Activated gamma-delta T cell treated with anti-CD3 and anti-CD28 coated beads, Interleukin-2, amount 50 U/mL, for 16 hours (primary cell): ENCODE measurements around the gene APAF1.

Source experiments
- DNase-seq: peaks from one replicate; pipeline ENCODE4 v3.0.0-alpha.2; 2020; ENCODE audit warnings: low read depth

Gene APAF1

DNA sequence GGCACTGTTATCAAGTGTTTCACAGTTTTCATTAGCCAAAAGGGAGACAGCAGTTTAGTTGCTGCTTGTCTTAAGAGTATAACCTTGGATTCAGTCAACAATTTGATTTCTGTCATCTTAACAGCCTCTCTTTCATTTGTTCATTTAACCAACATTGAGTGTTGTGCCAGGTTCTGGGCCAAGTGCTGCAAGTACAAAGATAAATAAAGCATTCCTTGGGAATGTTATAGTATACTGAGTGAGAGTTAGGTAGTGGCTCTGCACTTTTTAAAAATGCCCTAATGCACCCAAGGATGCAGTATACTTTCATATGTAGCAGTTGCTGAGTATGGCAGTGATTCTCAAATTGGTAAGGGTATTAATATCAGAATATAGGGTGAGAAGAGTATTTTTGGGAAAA lies 15.4 kb downstream of the APAF1 start:
- no peak for DNase-seq

DNA sequence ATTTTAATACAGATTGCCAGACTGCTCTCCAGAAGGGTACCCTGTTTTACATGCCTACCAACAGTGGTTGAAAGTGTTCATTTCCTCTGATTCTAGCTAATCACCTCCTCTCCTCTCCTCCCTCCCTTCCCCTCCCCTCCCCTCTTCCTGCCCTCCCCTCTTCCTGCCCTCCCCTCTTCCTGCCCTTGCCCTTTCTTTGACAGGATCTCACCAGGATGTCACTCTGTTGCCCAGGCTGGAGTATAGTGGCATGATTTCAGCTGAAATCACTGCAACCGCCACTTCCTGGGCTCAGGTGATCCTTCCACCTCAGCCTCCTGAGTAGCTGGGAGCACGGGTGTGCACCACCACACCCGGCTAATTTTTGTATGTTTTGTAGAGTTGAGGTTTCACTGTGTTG lies 24.7 kb downstream of the APAF1 start:
- DNase-seq = no peak

DNA sequence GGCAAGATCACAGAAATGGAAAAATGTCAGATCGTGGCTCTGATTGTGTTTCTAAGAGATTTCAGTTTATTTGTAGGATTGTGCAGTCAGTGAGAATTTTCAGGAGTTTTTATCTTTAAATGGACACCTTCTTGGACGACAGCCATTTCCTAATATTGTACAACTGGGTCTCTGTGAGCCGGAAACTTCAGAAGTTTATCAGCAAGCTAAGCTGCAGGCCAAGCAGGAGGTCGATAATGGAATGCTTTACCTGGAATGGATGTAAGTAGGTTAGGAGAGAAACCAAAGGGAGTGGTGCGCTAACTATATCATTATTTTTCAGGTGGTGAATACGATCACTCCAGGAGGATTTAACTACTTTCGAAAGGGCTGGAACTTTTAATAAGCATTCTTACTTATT lies 26.4 kb downstream of the APAF1 start:
- DNase-seq = no peak

DNA sequence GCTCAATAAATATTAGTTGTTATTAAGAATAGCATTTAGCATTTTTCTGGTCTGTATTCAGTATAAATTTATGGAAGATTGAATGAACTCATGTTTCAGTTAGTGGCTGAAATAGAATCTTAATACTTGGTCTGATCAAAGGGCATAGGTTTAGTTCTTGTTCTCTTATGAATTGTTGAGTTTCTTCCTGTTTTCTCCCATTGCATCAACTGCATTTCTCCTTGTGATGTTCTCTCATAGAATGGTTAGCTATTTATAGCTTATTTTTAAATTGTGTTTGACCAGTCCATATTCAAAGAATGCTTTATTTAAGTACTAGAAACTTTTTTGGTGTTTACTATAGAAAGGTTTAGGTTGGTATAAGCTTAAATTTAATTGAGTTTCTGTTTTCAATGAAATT lies 29.8 kb downstream of the APAF1 start:
- no peak for DNase-seq

DNA sequence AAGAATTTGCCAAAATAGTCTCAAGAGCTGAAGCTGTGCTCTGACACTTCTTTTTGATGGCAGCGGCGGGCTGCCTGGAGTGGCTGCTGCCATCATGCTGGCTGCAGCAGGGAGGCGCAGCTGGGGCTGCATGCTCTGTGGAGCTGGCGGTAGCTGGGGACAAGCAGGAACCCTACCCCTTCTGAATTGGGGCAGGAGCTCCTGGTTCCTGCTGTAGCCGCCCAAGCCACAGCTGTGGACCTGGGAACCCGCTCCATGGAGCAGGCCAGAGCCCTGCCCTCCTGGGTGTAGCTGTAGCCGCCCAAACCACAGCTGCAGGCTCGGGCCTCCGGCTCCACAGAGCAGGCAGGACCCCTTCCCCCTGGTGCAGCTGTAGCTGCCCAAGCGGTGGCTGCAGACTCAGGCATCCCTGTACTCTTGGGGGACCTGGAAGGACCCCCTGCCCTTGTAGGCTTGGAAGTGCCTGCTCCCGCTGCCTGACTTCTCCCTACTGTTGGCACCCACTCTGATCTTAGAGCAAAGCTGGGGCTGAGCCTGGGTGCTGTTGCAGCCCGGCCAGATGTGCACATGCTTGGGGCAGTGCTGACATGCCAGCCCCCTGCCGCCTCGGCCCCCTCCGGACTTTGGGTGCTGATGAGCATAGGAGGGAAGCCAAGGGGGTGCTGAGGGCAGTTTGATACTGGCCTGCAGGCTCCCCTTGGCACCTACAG lies 33.3 kb downstream of the APAF1 start:
- no peak for DNase-seq

DNA sequence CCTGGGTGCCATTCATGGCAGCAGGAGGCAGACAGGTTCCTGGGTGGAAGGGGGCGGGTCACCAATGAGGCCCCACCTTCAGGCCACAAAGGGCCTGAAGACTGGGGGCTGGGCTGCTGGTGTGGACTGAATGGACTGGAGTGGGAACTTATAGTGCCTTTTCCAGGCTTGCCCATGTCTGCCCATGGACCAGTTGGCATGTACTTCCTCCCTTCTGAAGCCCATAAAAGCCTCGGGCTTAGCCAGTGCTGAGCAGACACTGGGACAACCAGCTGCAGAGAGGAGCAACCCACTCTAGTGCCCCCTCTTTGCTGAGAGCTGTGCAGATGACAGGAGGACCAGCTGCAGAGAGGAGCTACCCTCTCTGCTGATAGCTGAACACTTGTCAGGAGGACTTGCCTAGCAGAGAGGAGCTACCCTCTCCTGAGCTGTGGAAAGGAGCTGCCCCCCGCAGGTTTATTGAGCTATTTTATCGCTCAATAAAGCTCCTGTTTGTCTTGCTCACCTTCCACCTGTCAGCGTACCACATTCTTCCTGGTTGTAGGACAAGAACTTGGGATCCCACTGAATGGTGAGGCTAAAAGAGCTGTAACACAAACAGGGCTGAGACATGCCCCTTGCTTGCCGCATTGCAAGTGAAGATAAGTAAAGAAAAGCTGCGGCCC lies 34.0 kb downstream of the APAF1 start:
- DNase-seq = no peak

DNA sequence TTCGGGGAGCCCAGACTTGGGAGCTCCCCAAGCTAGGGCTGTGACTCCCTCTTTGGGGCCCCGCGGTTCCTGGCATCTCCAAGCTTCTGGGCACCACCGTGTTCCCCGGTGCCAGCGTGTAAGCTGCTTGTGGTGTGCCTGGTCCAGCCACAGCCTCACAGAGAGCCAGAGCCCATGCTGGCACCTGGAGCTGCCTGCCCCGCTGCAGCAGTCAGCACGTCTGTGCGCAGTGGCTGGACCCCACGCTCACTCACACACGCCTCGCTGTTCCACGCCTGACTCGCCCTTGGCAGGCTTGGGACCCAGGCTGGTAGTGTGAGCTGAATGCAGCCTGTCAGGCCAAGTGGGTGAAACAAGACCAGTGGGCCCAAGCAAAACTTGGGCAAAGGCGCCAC lies 34.5 kb downstream of the APAF1 start:
- no peak for DNase-seq

DNA sequence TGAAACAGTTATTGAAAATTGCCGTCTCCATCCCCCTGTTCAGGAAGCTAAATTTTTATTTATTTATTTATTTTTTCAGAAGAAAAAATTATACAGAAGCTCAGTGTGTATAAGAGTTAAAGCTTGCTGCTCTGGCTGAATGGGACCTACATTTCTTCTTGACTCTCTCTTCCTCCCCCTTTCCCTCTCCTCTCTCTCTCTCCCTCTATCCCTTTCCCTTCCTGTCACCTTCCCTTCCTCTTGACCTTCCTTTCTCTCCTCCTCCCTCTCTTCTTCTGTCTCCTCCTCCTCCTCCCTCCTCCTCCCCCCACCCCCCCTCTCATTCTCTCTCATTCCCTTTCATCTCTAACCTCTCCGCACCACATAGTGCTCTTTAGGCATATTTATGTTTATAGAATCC lies 39.1 kb downstream of the APAF1 start:
- DNase-seq = no peak

DNA sequence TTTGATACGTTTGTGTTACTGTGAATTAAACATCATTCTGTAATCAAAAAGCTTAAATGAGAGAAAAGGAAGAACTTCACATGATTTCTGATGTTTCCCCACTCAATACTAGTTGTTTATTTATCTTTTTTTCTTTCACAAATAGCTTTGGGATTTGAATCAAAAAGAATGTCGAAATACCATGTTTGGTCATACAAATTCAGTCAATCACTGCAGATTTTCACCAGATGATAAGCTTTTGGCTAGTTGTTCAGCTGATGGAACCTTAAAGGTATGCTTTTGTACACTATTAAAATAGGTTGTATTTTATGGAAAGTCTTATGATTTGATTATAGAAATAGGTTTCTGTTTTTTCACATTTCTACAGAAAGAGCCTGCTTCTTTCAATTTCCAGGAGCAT lies 41.5 kb downstream of the APAF1 start:
- no peak for DNase-seq

DNA sequence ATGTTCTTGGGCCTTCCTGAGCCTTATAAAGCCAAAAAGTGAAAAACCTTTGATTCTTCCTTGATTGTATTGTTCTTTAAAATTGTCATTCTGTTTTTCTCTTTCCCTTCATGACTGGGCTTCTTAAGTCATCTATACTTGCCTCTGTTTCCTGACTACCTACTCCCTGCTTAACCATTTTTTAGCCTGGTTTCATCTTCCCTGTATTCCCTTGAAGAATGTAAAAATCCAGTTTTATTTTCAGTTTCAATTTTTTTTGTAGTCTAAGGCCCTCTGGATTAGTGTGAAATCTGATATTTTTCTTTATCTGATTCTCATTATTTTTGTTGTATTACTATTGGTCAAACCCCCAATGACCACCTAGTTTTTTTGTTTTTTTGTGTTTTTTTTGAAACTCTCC lies 46.3 kb downstream of the APAF1 start:
- DNase-seq = no peak

DNA sequence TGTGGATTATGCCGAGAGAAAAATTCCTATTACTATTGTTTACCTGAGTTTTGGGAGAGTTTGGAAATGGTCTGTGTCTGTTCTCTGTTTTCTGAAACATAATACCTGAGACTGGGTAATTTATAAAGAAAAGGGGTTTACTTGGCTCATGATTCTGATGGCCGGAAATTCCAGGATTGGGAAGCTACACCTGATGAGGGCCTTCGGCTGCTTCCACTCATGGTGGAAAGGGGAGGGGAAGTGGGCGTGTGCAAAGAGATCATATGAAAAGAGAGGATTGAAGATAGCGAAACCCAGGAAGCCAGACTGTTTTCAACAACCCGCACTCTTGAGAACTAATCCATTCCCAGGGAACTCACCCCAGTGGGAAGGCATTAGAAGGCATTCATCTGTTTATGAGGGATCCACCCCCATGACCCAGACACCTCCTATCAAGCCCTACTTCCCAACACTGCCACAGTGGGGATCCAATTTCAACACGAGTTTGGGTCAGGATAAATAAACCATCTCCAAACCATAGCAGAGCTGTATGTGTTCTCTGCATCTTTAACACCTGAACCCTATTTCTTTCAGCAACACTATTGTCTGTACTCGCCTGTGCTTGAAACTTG lies 51.1 kb downstream of the APAF1 start:
- no peak for DNase-seq

DNA sequence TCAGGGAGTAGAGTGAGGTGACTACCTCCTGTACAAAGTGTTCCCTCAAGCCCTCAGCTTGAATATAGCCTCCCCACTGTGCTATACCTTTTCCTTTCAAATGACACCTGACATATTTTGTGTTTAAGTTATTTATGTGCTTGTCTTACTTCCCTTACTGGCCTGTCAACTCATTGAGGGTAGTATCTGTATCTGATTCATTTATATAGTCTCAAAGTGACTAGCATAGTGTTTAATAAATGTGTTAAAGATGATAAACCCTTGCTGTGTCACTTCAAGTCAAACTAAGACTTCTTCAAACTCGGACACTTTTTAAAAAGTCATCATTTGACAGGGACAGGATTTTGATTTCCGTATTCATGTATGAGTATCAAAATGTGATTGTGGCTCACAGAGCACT lies 52.1 kb downstream of the APAF1 start:
- no peak for DNase-seq

DNA sequence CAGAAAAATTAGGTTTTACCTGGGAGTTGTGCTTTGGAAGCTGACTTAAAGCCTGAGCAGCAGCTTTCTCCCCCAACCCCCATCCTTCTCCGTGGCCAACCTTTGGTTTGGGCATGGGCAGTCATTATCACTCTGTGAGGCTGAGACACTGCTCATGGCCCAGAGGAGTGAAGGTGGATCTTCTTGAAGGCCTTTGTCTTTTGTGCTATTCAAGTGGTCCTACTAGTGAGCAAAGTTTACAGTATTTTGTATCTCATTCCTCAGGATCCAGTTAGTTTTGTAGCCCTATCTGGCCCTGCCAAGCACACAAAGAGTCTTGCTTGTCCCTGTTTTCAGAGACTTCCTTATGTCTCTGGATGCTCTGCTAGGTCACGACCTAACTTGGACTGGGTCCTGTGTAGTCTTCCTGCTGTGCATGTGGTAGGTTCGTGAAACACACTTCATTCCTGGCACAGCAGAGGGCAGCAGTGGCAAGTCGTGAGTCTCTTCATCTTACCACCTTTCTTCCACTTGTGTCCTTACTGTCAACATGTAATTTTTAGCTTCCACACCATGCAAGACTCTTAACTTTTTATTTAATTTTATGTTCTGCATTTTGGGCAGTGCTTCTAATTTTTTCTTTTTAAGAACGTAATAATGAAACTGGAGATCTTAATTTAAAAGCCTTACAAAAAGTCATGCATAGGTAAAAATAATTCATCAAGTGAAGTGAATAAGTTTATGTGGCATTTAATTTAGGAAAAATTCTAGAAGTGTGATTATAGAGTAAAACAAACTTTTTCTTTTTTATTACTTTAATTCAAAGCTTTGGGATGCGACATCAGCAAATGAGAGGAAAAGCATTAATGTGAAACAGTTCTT lies 53.7 kb downstream of the APAF1 start:
- DNase-seq = no peak

DNA sequence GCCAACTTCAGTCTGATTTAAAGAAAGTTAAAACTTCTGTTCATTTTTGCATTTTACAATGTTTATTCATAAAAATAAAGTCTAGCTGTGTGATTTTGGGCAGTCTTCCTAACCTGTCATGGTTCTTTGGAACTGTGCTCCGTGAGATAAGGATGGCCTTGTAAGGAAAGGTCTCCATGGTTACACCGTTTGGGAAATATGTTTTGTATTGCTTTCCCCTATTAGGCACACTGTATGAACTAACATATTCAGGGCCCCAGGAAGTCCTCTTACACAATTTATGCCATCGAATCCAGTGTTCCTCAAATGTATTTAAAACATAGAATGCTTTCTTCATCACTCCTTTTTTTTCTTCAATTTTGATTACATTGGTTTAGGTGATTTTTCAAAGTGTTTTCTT lies 54.5 kb downstream of the APAF1 start:
- no peak for DNase-seq

DNA sequence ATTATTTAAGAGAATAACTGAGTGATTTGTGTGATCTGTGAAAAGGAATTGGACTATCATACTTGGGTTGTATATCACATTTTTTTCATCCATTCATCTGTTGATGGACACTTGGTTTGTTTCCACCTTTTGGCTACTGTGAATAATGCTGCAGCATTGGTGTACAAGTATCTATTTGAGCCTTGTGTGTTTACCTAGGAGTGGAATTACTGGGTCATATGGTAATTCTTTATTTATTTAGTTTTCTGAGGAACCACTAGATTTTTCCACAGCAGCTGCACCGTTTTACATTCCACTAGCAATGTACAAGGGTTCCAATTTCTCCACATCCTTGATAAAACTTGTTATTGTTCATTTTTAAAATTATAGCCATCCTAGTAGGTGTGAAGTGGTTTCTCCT lies 56.1 kb downstream of the APAF1 start:
- DNase-seq = no peak

DNA sequence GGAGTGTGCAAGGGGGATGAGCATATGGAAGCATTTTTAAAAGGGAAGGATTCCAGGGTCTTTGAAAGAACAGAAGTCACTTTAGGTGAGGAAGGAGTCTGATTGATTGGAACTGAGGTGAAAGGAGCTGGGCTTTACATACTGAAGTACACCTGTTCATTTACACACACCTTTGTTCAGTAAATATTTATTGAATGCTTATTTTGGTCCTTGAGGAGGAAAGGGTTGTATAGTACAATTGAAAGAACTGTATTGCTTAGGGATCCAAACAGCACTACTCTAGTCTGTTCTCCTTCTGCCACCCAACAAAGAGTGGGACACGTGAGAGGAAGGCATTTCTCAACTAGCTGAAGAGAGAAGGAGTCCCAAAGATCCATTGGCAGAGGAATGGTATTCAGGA lies 63.9 kb downstream of the APAF1 start:
- DNase-seq = no peak

DNA sequence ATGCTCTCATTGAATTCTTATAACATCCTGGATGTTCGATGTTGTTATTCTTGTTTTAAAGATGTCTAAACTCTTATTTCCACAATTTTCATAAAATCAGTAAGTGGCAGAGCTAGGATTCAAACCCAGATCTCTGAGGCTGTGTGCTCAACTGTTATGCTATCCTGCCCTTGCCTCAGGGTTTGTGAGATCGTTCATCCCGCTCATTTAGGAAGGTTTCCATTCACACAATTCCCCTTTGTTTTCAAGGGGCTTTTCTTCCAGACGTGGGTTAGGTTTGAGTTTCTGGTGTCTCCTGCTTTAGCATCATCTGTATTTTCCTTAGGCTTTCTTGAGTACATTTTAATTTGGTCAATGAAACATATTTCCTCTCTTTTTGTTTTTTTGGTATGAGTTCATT lies 69.3 kb downstream of the APAF1 start:
- no peak for DNase-seq

DNA sequence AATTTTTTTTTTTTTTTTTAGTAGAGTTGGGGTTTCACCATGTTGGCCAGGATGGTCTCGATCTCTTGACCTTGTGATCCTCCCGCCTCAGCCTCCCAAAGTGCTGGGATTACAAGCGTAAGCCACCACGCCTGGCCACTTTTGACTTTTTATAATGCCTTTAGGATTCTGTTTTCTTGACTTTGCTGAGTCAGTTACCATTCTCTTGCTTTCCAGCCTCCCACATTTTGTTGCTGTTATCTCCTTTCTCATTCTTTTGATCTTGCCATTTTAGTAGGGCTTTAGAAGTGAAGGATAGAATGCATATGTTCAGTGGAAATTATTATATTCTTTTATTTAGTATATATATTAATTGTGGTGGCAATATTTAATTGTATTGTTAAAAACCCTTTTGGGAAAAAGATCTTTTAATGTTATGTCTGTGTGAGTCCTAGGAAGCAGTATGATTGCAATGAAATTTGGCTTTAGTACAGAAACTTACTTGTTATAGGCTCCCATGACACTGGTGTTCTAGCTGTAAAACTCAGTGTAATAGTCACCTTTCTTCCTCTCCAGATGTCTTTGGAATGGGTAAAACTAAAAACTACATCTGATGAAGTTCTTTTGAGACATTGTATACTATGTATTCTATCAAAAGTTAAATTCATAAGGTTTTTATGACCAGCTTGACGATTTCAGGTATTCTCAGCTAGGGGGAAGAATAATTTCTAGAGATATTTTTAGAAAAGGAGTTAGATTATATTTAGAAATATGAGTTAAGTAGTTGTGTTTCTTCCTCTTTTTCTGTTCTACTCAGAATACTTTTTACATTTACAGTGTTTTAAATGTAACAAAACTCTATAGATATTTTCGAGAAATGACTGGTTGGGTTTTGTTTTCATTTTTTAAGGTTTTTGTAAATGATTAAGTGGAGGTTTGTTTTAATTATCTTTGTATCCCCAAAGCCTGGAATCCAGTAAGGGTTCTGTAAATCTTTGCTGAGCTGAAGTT lies 74.7 kb downstream of the APAF1 start:
- no peak for DNase-seq

DNA sequence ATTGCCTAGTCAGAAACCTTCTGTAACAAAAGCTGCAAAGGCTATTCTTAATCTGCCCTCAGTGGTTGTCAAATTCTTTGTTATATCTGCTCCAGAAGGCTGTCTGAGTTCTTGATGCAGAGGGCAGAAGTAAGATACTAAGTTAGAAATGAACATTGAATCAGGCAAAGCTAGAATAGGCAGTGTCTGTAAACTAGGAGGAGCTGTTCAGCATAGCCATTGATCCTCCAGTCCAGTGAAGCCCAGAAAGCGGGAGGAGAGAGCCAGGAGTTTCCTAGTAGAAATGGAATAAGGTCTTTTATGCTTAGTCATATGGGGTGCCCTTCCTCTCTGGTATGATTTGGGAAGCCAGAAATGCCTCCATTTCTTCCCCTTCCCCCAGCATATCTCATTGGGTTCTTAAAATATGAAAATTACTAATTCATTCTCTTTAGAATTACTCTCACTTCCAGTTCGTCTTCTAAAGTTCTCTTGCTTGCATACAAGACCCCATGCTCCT lies 76.2 kb downstream of the APAF1 start:
- no peak for DNase-seq

DNA sequence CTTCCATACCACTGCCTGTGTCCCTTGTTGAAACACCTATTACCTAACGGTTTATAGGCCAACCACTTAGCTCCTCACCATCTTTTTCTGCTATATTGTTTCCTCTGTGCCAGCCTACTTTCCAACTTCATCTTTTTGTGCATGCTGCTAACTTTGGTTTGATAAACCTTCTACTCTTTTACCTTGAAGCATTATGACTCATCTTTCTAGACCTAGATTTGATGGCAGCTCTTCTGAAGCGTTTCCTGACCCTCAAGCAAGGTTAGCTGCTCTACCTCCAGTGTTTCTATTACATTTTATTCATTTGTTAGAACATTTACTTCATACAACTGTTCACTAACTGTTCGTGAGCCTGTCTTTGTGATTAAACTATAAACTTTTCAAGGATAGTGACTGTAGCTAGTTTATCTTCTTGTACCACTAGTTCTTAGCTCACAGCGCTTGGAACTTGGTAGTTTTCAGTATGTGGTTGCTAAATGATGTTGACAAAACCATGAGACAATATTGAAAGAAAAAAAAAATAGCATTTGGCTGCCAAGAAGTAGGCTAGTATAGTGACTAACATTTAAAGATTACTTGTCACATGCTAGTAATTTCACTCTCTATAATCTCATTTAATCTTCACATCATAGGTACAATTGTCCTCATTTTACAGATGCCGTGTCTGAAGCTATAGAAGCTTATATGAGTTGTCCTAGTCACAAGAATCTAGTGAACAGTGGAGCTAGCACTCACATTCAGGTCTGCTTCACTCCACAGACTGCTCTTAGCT lies 79.5 kb downstream of the APAF1 start:
- no peak for DNase-seq
